Muscle of leg (tissue), 11 donors: Measurements from ENCODE around the gene GPD1L. TPM values are rescaled to one million over a fixed set of nuclear protein-coding genes. Genes with fewer than 3 reads are reported as not detected.
"Not testable (repeated sequence)": the region's sequence is repeated elsewhere in the genome, so short reads cannot be mapped to it uniquely, and the experiment has no call there.

Experiments used
- DNase-seq: peaks from one replicate; pipeline ENCODE4 v3.0.0; 2013
- H3K27ac ChIP-seq: one replicate; pipeline ENCODE4 v1.5.1; 2013; ENCODE audit warnings: mild to moderate bottlenecking, low read length, control low read depth
- H3K27me3 ChIP-seq: one replicate; pipeline ENCODE4 v1.6.1; 2013; ENCODE audit warnings: low read length; ENCODE audit not compliant: control insufficient read depth, insufficient read depth
- H3K36me3 ChIP-seq: one replicate; pipeline ENCODE4 v1.6.1; 2013; ENCODE audit warnings: low read length; ENCODE audit not compliant: control insufficient read depth, insufficient read depth
- H3K4me1 ChIP-seq: one replicate; pipeline ENCODE4 v1.6.1; 2013; ENCODE audit warnings: low read length; ENCODE audit not compliant: control insufficient read depth, insufficient read depth
- H3K4me3 ChIP-seq: one replicate; pipeline ENCODE4 v1.5.1; 2013; ENCODE audit warnings: low read length, control low read depth
- H3K9me3 ChIP-seq: replicated peaks from 2 replicates; pipeline ENCODE4 v1.6.1; 2013; ENCODE audit warnings: low read depth, low read length; ENCODE audit not compliant: control insufficient read depth
- WGBS: methylation state at CpG from one replicate; pipeline ENCODE4 v1.1.5; 2013; ENCODE audit warnings: missing lambda C conversion rate; ENCODE audit not compliant: insufficient coverage; 5-methylcytosine and 5-hydroxymethylcytosine counted together
- polyA plus RNA-seq, 8 donors: library from polyadenylated mRNA; unstranded; fragments of 120-200 nt; gene quantifications; one replicate each; pipeline versions ENCODE4 v1.2.1 to v1.2.3, GENCODE V29; 2013; ENCODE audit warnings: inconsistent platforms in 1 of 8, low replicate concordance in 1 of 8; ENCODE audit not compliant: insufficient read length in 8 of 8, insufficient read depth in 1 of 8
- total RNA-seq: library from RNA; stranded (reverse); fragments of 120-200 nt; gene quantifications from one replicate; pipeline ENCODE4 v1.2.4, GENCODE V29; 2013

The GPD1L gene
- total and polyA plus RNA-seq, 9 donors = 28.1 to 43.9 (median 34.8) TPM

DNA sequence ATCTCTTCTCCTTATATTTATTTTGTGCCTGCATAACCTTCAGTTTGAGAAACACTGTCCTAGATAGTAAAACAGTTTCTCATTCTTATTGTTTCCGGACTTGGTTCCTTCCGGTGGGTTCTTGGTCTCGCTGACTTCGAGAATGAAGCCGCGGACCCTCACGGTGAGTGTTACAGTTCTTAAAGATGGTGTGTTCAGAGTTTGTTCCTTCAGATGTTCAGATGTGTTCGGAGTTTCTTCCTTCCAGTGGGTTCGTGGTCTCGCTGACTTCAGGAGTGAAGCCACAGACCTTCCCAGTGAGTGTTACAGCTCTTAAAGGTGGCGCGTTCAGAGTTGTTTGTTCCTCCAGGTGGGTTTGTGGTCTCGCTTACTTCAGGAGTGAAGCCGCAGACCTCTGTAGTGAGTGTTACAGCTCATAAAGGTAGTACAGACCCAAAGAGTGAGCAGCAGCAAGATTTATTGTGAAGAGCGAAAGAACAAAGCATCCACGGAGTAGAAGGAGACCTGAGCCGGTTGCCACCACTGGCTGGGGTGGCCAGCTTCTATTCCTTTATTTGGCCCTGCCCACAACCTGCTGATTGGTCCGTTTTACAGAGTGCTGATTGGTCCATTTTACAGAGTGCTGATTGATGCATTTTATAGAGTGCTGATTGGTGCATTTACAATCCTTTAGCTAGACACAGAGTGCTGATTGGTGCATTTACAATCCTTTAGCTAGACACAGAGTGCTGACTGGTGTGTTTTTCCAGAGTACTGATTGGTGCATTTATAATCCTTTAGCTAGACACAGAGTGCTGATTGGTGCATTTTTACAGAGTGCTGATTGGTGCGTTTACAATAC is 8.3 kb downstream of the GPD1L start:
- not testable (repeated sequence) for H3K27me3 ChIP-seq, H3K36me3 ChIP-seq, DNase-seq, H3K27ac ChIP-seq, H3K9me3 ChIP-seq, H3K4me3 ChIP-seq, H3K4me1 ChIP-seq
- 87% methylated on average over 9 of the region's 19 CpGs for WGBS

- no peaks in the 10 kb centered on the region for H3K36me3 ChIP-seq
- no peak overlapping the region for H3K4me3 ChIP-seq
- WGBS = no CpG with 5 or more reads among the region's 1 CpG
- H3K9me3 ChIP-seq = peaks cover 3% of the 10 kb centered on the region
- no peak overlapping the region for H3K27ac ChIP-seq
- H3K4me1 ChIP-seq = peaks cover 3% of the 10 kb centered on the region
- DNase-seq = no peak
- no peaks in the 10 kb centered on the region for H3K27me3 ChIP-seq
Observed at GRCh38 chr3:32117320-32117719, 10.9 kb downstream of the GPD1L start.

DNA sequence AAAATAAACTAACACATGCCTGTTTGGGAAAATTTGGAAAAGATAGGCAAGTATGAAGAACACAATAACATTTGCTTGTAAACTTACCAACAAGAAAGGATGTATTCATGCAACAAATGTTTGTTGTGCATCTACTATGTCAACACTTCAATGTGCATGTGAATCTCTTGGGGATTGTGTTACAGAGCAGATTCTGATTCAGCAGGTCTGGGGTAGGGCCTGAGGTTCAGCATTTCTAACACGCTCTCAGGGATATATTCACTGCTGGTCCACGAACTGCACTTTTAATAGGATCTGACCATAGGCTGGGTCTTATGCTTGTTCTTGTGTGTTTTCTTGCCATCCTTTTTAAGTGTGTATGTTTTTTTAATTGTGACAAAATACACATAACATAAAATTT is 11.8 kb downstream of the GPD1L start:
- WGBS = no CpG with 5 or more reads among the region's 2 CpGs
- no peak overlapping the region for H3K4me3 ChIP-seq
- H3K4me1 ChIP-seq = peaks cover 3% of the 10 kb centered on the region
- no peak for DNase-seq
- H3K9me3 ChIP-seq = peaks cover 3% of the 10 kb centered on the region
- no peaks in the 10 kb centered on the region for H3K27me3 ChIP-seq
- H3K27ac ChIP-seq = no peak overlapping the region
- H3K36me3 ChIP-seq = no peaks in the 10 kb centered on the region

GRCh38 chr3:32120471-32120870 is 14.1 kb downstream of the GPD1L start:
- H3K36me3 ChIP-seq = no peaks in the 10 kb centered on the region
- H3K4me1 ChIP-seq = peaks cover 3% of the 10 kb centered on the region
- H3K27me3 ChIP-seq = no peaks in the 10 kb centered on the region
- WGBS = no CpG with 5 or more reads among the region's 4 CpGs
- peak; percentile 53 for DNase-seq
- no peak overlapping the region for H3K27ac ChIP-seq
- no peaks in the 10 kb centered on the region for H3K9me3 ChIP-seq
- H3K4me3 ChIP-seq = no peak overlapping the region

DNA sequence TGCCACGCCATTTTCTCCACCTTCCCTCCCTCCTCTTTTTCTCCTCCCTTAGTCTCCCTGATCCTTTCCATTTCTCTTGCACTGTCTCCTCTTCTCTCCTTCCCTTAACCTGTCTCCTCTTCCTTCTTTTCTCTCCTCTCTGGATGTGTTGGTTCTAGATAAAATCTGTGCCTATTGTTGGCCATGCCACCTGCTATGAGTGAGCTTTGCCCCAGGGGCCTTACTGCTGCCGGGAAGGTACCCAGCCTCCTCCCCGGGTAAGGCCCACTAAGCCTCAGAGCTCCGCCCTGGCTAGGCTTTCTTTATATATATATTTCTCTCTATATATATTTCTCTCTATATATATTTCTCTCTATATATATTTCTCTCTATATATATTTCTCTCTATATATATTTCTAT is 14.7 kb downstream of the GPD1L start:
- Histone ChIP-seq H3K4me1 (peaks cover 3% of the 10 kb centered on the region), H3K27ac (no peak overlapping the region), H3K9me3 (no peaks in the 10 kb centered on the region), H3K36me3 (no peaks in the 10 kb centered on the region), H3K4me3 (no peak overlapping the region), H3K27me3 (no peaks in the 10 kb centered on the region)
- 82% methylated on average over 1 of the region's 4 CpGs for WGBS
- DNase-seq = no peak

GRCh38 chr3:32123620-32124019 is 17.2 kb downstream of the GPD1L start:
- Histone ChIP-seq H3K4me3 (no peak overlapping the region), H3K27ac (no peak overlapping the region), H3K4me1 (peaks cover 3% of the 10 kb centered on the region), H3K9me3 (no peaks in the 10 kb centered on the region), H3K27me3 (no peaks in the 10 kb centered on the region), H3K36me3 (no peaks in the 10 kb centered on the region)
- no CpG with 5 or more reads among the region's 5 CpGs for WGBS
- no peak for DNase-seq

DNA sequence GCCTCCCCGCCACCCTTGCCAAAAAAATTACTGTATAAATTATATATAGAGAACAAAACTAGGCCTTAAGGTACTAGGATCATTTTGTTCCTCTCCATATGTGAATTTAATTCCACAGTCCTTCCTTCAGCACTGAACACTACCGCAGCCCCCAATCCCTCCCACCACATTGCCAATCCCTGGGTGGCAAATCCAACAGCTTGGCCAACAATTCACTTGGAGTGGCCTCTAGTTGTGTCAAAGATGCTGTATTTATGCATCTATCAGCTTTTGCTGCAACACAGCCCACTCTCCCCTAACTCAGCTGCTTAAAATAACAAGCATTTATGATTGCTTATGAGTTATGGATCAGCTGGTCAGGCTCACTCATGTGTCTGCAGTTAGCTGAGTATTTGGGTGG is 18.6 kb downstream of the GPD1L start:
- WGBS = no CpG with 5 or more reads among the region's 2 CpGs
- Histone ChIP-seq H3K9me3 (no peaks in the 10 kb centered on the region), H3K36me3 (no peaks in the 10 kb centered on the region), H3K4me1 (peaks cover 3% of the 10 kb centered on the region), H3K27me3 (no peaks in the 10 kb centered on the region), H3K27ac (no peak overlapping the region), H3K4me3 (no peak overlapping the region)
- DNase-seq = no peak

DNA sequence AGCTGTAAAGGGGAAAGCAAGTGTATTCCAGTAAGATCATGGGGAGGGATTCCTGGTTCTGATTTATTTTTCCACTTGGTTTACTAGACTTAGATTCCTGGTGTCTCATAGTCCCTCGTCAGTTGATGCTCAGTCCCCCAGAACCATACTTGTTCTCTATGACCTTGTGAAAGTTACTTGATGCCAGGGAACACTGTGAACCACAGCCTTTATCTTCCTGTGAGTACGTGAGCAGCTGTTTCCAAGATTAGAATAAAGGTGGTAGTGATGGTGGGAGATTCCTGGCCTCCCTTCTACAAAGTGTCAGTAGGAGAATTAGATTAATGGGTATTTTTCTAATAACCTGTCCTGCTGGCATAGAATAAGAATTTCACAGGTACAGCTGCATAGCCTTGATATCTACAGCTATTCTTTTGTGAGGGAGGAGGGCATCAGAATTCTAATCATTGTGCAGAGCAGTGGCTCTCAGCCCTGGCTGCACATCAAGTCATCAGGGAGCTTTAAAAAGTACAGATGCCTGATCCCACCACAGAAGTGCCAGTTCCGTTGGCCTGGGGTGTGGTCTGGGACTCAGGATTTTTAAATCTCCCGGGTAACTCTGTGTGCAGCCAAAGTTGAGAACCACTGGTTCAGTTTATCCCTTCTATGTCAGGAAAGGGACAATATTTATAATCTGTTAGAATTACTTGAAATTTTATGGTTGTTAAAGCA is 20.0 kb downstream of the GPD1L start:
- no peak for DNase-seq
- 40% methylated on average over 1 of the region's 4 CpGs for WGBS
- Histone ChIP-seq H3K4me3 (no peak overlapping the region), H3K27me3 (no peaks in the 10 kb centered on the region), H3K36me3 (peaks cover 3% of the 10 kb centered on the region), H3K27ac (no peak overlapping the region), H3K4me1 (peaks cover 3% of the 10 kb centered on the region), H3K9me3 (no peaks in the 10 kb centered on the region)

GRCh38 chr3:32127219-32127826 is 20.9 kb downstream of the GPD1L start:
- H3K4me1 ChIP-seq = peaks cover 3% of the 10 kb centered on the region
- no peak for DNase-seq
- 81% methylated on average over 10 of the region's 10 CpGs for WGBS
- H3K27me3 ChIP-seq = no peaks in the 10 kb centered on the region
- no peaks in the 10 kb centered on the region for H3K9me3 ChIP-seq
- peaks cover 3% of the 10 kb centered on the region for H3K36me3 ChIP-seq
- H3K27ac ChIP-seq = no peak overlapping the region
- H3K4me3 ChIP-seq = no peak overlapping the region

DNA sequence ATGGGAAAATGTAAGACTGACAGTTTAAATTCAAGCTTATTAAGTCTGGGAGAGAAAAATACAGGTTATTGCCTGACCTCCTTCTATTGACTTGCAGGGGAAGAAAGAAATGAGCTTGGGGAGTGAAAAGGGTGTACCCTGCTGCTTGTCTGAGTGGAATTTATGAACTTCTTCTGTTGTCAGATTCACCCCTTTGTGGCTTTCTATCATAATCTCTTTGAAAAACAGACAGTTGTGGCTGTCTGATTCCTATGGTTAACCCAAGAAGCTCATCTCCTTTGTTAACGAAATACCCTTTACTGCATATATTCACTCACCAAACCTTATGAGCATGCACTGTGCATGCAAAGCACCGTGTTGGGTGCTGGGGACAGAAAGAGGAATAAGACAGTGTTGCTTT is 22.5 kb downstream of the GPD1L start:
- H3K36me3 ChIP-seq = peaks cover 3% of the 10 kb centered on the region
- no peaks in the 10 kb centered on the region for H3K9me3 ChIP-seq
- WGBS = no CpG with 5 or more reads among the region's 2 CpGs
- H3K27me3 ChIP-seq = no peaks in the 10 kb centered on the region
- DNase-seq = no peak
- peaks cover 3% of the 10 kb centered on the region for H3K4me1 ChIP-seq
- no peak overlapping the region for H3K27ac ChIP-seq
- no peak overlapping the region for H3K4me3 ChIP-seq
